NCI-H1092 treated with DMSO at 0.1 percent for 48 hours (cell line): Measurements from ENCODE around the gene FCHSD2.
A peak's percentile ranks its signal among the peaks of the same experiment; 100 is the strongest.

Experiments used
- DNase-seq: peaks from one replicate; lab custom pipeline; 2025; lab: John Stamatoyannopoulos, UW

The FCHSD2 gene

DNA sequence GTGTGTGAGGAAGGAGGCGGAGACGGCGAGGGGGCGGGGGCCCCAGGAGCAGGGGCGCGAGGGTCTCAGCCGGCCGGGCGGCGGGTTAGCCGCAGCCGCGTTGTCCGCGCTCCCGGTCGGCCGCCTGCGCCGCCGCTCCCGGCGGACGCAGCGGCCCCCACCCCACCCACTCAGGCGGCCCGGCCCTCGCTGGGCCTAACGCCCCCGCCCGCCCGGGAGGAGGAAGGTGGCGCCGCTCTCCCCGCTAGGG, at the start of gene FCHSD2:
Gene FCHSD2, minus strand, starts transcription at position 191 of the 250 bp plus-strand sequence. CDS start 441 bp downstream, outside the sequence.
- no peak for DNase-seq

DNA sequence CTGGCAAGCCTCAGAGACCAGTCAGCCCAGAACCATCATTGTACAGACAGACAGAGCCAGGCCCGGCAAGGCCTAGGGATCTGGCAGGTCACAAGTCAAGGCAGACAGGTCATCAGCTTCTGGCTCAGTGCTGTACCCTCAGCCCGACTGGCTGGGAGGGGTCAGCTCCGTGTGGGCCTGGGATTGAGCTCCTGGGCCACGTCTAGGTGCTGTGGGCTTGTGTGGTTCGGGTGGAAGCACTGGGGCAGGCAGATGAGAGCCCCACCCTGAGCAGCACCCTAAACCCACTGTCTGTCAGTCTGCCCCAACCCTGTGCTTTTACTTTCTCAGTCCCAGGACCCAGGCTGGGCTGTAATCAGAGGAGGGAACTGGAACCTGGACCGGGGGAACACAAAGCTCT, 49.0 kb upstream of the FCHSD2 start:
- DNase-seq = no peak

DNA sequence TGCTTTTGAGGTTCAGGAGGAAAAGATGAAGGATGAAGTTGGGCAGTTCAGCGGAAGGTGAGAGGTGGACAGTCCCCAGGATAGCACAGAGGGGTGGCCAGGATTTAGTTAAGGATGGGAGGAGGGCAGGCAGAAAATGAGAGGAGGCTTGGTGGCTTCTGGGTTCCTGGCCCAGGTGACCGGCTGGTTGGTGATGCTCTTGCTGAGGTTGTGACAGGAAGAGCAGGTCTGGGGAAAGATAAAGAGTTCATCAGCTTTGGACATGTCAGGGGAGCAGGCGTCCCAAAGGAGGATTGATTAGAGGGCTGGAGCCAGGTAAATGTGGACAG, 48.4 kb upstream of the FCHSD2 start:
- no peak for DNase-seq

DNA sequence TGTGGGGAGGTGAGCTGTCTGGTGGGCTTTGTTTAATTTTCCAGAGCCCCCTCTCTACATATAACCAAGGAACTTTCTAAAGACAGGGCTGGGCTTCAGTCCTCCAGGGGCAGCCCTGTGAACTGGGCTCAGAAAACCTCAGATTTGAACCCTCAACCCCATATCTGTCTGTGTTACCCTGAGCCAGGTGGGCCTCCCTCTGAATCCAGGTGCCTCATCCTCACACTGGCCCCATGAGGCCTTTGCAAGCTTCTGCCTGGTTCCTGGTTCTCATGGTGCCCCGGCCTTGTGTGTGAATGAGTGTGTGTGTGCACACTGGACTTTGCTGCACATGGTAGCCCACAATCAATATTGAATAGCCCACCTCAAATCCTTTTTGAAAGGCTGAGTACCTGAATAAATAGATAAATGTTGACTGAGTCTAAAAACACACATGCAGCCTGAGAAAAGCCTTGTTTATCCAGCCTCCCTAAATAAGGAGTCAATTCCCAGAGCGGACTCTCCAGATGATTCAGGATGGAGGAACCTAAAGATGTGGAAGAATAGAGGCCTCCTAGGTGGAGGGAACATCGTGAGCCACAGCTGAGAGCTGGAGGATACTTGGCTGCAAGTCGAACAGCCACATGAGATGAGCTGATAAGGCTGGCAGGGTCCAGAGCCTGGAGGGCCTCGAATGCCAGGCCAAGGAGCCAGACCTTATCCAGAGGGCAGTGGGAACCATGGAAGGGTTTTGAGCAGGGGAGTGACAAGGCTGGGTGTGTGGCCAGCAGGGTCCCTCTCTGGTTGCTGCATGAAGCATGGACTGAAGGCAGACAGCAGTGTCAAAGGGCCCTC, 47.8 kb upstream of the FCHSD2 start:
- peak; percentile 29 for DNase-seq

DNA sequence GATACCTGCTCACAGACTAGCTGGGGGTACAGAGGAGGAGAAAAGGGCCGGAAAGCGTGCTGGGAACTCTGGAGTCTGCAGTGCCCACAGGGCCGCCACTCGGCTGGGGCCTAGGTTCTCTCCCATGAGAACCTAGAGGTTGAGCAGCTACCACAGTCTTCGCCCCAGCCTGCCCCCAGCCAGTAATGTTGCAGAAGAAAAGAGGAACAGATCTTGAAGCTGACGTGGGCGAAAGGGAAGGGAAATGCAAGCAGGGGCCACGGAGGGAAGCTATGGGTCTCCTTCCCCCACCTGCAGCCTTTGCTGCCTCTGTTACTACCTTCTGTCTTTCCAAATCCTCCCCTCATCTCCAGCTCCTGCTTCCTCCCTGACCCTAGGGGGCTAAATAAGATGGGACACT, 47.2 kb upstream of the FCHSD2 start:
- DNase-seq = no peak

DNA sequence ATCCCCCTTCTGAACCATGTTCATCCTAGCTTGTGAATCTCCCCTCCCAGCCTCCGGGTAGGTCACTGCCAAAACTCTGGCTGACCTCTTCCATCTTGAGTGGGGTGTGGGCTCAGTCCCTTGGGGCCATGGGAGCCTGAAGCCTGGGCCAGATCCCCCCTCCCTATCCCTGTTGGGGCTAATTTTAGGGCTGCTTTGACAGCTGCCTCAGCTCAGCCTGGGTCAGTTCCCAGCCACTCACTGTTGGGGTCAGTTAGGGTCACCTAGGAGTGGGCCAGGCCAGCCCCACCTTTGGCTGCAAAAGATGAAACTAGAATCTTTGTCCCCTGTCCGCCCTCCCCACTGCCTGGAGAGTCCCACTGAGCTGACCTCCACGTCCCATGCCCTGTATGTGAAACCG, 46.2 kb upstream of the FCHSD2 start:
- no peak for DNase-seq

DNA sequence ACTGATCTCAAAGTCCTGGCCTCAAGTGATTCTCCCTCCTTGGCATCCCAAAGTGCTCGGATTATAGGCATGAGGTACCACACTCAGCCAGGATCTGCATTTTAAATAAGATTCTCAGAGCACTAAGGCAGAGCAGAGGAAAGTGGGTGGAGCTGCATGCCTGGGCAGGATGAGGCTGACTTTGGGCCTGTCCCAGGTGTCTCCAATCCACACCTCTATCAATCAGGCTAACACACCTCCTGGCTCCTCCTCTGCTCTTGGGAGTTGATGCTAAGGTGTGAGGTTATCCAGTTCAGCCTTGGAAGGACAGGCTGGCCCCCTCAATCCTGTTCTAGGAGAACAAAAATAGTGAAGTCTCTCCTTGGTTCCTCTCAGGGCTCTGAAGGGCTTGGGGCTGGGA, 45.7 kb upstream of the FCHSD2 start:
- DNase-seq = no peak

DNA sequence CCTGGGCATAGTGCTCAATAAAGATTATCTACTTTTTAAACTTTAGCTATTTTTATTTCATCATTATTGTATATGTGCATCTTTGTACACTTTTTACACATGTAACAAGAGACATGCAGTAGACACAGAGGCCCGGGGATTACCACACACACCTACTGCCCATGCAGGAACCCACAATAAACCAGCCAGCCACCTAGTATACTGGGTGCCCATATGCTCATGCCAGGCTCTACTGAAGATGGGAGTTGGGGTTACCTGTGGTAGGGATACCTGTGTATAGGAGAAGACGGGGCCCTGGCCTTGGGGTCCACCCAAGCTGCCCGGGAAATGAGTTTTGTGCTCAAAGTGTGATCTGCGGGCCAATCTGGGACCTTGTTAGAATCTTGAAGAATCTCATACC, 44.8 kb upstream of the FCHSD2 start:
- DNase-seq = no peak

DNA sequence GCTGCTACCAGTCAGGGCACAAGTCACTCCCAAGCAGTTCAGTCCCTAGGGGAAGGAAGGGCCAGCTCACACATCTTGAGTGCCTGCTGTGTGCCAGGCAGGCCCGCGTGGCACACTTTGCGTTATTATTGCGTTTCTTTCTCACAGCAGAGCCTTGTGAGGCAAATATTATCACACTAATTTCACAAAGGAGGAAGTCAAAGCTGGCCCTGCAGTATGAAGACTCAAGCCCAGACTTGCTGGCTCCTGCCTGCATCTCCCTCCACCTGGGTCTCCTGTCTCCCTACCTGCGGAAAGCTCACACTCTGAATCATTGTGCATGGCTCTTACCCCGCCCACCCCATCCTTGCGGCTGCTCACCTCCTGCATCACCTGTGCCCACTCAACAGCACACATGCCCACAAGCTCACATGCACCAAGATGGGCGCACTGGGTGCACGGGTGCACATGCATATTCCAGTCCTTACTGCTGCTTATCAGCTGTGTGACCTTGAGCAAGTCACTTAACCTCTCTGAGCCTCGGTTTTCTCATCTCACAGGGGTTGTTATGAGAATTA, 44.3 kb upstream of the FCHSD2 start:
- DNase-seq = no peak

DNA sequence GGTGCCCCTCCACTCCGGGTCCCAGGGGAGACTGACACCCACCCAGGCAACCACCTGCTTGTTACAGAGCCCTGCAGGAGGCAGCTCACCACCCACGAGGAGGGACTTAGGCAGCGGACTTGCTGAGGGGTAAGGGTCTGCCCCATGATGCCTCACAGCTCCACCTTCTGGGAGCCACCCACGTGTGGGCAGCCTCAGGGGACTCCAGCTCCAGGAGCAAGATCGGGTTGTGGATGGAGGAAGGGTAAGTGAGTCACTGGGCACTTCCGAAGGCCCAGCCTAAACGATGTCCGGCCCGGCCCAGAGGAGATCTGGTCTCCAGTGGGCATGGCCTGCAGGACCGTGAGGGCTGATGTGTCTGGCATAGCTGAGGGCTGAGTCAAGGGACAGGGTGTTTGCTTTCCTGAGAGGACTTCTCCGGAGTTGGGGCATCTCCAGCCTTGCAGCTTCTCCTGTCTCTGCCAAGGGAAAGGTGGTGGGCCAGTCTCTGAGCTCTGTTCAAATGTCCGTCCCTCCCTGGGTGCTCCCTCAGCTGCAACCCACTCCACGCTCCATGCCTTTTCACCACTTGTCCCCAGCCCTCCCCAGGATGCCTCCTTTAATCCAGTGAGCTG, 43.7 kb upstream of the FCHSD2 start:
- no peak for DNase-seq

DNA sequence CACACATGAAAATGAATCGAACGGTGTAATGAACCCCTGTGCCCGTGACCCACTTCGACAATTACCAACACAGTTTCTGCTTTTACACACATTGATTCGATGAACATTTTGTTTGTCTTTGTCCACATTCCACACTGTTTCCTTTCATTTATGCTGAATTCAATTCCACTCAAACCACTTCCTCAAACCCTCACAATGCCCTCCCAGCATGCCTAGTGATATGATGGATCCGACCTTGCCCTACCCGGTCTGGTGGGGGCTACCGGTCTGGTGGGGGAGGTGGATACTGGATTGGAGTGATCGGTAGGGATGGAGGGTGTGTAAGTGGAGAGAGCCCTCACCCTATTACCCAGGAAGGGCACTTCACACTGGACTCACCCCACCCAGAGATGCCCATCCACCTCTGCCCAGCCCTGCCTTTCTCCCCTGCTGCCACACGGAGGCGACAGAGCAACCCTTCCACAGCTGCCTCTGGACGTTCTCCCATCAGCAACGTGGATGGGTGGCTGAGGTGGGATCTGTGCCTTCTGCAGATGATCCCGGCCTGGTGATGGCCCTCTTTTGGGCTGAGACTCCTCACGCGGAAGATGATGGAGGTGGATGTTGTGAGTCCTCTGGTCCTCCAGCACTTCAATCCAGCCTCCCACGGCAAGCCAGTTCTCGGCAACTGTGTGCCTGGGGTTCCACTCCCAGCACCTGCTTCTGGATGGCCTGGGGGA, 43.0 kb upstream of the FCHSD2 start:
- peak; percentile 68 for DNase-seq

DNA sequence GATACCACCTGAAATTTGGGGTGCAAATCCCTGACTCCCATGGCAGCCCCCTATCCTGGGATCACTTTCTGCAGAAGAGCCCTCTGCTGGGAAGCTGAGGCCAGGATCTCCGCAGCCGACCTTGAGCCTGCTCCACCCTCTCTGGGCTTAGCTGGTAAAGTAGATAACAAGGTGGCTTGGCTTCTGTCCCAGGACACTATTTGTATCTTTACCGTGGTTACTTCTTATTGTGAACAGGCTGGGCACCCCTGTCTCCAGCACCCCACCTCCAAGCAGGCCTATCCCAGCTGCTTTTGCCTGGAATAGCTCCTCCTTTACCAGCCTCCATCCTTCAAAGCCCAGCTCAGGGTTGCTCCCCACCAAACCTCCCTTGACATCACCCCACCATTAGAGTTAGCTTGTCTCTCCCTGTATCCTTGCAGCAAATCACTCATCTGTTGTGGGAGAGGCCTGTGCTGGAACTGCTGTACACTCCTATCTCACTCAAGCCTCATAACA, 40.8 kb upstream of the FCHSD2 start:
- DNase-seq = no peak

DNA sequence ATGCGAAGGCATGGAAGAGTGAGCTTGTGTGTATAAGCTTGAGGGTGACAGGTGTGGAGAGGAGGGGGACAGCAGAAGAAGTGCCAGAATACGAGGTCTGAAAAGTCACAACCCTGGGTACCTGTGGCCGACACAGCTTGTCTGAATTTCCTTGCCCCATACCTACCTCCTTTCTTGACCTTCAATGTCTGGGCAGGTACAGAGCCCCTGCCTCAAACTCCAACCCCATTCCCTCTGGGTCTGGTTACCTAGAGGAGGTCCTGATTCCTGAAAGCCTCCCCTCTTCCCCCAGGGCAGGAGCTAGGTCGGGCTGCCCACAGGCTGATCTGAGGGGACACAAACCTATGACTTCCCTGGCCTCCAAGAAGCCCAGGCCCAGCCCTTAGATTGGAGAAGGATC, 36.6 kb upstream of the FCHSD2 start:
- no peak for DNase-seq

DNA sequence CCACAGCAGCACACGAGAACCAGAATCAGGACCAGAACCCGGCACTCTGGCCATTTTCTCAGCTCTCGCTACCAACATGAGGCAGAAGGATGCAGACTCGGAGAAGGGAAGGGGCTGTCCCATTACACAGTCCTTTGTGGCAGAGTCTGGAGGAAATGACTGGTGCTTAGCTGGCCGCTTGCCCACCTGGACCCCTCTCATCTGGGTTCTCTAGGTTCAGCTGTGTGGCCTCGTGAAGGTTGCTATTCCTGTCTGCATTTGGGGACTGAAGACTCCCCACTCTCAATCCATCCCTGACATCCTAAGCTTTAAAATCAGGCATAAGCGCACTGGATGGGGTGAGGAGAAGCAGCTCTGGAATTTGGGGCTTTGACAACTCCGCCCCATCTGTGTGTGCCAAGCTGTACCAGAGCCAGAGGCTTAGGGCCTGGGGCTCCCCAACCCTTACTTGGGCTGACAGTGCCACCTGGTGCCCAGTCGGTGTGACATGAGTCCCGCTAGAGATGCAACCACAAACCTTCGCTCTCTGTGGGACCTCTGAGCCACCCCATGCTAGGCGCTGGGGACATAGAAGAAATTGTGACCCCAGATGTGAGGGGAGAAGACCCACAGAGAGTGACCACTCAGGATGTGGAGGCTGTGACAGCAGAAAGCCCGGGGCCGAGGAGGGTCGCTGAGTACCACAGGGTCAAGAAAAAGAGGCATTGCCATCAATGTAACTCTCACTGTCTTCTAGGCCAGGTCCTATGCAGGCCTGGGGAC, 35.8 kb upstream of the FCHSD2 start:
- DNase-seq = peak; percentile 38

DNA sequence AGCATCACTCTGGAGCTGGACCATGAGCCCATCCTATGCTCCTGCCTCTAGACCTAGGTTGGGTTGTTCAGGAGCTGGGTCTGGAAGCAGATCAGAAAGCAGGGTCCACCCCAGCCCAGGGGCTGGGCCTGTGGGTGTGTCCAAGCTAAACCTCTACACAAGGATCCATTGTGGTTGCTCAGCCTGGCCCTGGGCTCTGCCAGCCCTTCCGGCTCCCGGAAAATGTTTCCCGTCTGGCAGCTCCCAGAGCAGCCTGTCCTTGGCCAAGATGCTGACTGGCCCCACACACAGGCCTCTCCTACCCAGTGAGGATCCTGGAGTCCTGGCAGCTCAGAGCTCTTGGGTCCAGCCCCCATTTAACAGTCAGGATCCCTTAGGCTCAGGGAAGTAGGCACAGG, 35.3 kb upstream of the FCHSD2 start:
- no peak for DNase-seq

DNA sequence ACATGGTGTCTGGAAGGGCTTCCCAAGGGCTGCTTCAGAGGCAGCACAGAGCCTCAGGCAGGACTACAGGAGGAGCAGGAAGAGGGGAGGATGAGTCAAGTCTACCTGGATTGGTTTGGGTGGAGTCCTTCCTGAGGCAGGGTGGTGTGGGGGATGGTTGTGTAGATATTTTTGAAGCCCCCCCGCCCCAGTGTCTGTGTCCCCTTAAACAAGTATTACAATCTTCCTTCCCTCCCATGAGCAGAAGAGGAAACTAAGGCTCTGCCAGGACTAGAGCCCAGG, 34.7 kb upstream of the FCHSD2 start:
- DNase-seq = no peak

DNA sequence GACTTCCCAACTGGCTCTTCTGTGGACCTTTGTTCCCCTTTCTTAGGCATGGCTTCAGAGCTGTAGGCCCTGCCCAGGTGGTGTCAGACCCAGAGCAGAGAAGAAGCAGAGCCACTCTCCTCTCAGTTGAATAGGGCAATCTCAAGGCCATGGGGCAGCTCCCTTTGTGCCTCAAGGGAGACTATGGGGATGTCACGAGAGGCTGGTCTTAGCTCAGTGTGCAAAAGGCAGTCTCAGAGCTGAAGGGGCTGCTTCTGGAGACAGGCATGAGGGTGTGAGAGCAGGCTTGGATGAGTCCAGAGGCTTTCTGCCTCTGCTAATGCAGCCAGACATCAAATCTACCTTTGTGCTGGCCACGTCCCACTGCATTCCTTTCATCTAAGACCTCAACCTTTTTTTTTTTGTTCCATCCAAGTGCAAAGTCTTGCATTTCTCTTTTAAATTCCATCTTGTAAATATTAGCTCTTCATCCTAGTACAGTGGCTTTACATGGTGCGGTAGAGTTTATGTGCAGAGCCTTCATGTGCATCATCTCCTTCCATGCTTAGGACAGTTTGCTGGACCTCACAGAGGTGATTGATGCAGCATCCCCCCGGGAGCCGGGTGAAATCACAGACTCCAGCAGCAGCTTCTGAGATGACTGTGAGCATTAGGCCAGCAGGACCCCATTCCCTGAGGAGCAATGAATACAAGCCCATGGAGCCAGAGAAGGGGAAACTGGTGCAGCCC, 34.2 kb upstream of the FCHSD2 start:
- no peak for DNase-seq

DNA sequence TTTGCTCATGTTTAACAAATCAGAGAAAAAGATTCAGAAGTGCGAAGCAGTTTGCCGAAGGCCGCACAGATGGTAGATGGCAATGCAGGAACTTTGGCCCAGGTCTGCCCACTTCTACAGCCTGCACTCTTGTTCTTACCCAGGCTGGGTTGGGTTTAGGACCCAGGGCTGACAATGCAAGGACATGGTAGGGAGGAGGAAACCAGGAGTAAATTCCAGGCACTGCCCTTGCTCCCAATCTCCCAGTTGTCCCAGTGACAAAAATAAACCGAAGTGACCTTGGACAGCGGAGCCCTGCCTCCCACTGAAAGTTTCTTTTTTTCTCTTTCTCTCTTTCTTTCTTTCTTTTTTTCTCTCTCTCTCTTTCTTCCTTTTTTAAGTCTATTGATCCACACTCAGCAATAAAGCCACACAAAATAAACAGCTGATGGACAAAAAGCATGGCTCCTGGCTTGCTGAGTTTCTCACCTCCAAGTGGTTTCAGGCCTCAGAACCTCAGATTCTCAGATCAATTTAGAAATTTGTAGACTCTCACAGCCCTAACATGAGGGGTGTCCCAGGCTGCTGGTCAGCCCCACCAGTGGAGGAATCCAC, 33.5 kb upstream of the FCHSD2 start:
- no peak for DNase-seq

DNA sequence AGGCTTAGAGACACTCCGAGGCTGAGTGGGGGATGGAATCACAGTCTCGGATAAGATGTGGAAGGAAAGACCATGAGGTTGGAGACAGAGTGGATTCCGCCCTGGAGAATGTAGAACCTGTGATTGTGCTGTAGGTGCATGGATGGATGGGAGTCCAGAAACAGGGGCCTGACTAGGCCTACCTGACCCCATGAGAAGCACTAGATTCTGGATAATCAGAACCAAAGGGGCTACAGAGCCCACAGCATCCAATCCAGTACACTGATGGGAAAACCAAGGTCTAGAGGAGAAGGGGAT, 32.3 kb upstream of the FCHSD2 start:
- DNase-seq = no peak

DNA sequence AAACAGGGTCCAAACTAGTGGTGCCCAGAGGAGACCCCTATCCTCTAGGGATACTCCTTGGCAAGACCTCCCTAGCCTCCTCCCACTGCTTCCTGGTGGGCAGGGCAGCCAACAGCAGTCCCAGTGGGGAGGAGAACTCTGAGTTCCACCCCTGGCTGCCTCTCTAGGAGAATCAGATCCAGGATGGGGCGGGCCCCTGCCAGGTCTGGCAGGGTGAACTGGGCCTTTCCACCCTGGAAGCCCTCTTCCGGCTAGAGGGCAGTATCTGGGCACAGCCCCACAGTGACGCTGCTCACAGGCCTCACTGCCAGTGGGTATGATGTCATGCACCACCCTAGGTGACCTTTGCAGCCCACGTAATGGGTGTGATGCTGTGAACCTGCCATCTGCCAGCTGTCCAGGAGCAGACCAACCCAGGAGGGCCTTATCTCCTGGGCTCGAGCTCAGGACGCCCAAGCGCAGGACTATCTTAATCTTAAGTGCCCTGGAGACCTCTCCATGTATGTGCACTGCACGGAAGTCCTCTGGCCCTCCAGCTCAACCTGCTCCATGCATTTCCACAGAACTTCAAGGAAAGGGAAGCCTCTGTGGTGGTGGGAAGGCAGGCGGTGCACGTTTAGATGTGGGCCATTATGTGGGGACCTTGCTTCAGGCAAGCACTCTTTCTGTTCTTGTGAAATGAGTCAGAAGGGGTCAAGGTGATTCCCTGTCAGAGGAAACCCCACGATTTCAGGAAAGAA, 31.8 kb upstream of the FCHSD2 start:
- DNase-seq = no peak
